Measurements from ENCODE around the gene PRKCA.
"Not testable (repeated sequence)": the region's sequence is repeated elsewhere in the genome, so short reads cannot be mapped to it uniquely, and the experiment has no call there.

PRKCA gene

GRCh38 chr17:66620528-66620927, 318.1 kb downstream of the PRKCA start:
- Mint-ChIP-seq H3K9me3 (no peaks in the 10 kb centered on the region), H3K4me1 (peaks cover 16% of the 10 kb centered on the region), H3K27ac (peak overlapping the region; percentile 8), H3K4me3 (no peak overlapping the region), H3K36me3 (peaks cover 19% of the 10 kb centered on the region)
- no peak for DNase-seq (ENCODE audit: low spot score in 2 of 2)
- no peak for ATAC-seq

DNA sequence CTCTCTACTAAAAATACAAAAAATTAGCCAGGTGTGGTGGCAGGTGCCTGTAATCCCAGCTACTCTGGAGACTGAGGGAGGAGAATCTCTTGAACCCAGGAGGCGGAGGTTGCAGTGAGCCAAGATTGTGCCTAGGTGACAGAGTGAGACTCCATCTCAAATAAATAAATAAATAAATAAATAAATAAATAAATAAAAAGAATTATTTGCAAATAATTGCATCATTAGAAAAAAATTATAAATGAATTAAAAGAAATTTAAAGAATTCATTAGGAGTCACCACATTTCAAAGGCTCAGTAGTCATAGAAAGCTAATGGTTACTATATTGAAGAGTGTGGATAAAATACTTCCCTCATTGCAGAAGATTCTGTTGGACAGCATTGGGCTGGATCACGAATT, 322.2 kb downstream of the PRKCA start:
- H3K4me3 Mint-ChIP-seq; DNase-seq (ENCODE audit: low spot score in 2 of 2); H3K27ac Mint-ChIP-seq; ATAC-seq; H3K9me3 Mint-ChIP-seq: not testable (repeated sequence)
- peaks cover 17% of the 10 kb centered on the region for H3K4me1 Mint-ChIP-seq
- peaks cover 11% of the 10 kb centered on the region for H3K36me3 Mint-ChIP-seq

GRCh38 chr17:66625311-66625767, 322.9 kb downstream of the PRKCA start:
- no peak overlapping the region for H3K27ac Mint-ChIP-seq
- H3K4me1 Mint-ChIP-seq, result peaks cover 14% of the 10 kb centered on the region
- H3K4me3 Mint-ChIP-seq, result no peak overlapping the region
- H3K36me3 Mint-ChIP-seq, result peaks cover 7% of the 10 kb centered on the region
- DNase-seq (ENCODE audit: low spot score in 2 of 2) (no peak), ATAC-seq (peak; percentile 45)
- no peaks in the 10 kb centered on the region for H3K9me3 Mint-ChIP-seq

GRCh38 chr17:66627985-66628384, 325.6 kb downstream of the PRKCA start:
- Mint-ChIP-seq H3K27ac (no peak overlapping the region), H3K9me3 (no peaks in the 10 kb centered on the region), H3K36me3 (peaks cover 5% of the 10 kb centered on the region), H3K4me1 (peaks cover 17% of the 10 kb centered on the region), H3K4me3 (no peak overlapping the region)
- DNase-seq (ENCODE audit: low spot score in 2 of 2) (no peak), ATAC-seq (no peak)

DNA sequence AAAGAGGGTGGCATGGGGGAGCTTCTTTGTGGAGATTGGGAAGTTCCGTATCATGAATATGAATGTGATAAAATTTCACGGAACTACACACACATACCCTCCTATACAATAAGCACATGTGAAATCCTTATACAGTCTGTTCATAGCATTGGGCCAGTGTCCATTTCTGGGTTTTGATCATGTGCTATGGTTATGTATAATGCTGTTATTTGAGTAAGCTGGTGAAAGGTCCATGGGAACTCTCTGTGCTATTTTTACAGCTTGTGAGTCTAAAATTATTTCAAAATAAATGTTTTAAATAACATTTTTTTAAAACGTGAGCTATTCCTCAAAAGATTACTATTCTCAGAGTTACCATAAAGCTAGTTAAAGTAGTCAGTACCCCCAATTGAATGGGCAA, 327.3 kb downstream of the PRKCA start:
- DNase-seq (ENCODE audit: low spot score in 2 of 2), result no peak
- Mint-ChIP-seq H3K9me3 (no peaks in the 10 kb centered on the region), H3K27ac (no peak overlapping the region), H3K36me3 (peaks cover 5% of the 10 kb centered on the region), H3K4me1 (peaks cover 26% of the 10 kb centered on the region), H3K4me3 (no peak overlapping the region)
- no peak for ATAC-seq

GRCh38 chr17:66630379-66630778, 328.0 kb downstream of the PRKCA start:
- DNase-seq (ENCODE audit: low spot score in 2 of 2), result no peak
- no peak for ATAC-seq
- H3K27ac Mint-ChIP-seq, result no peak overlapping the region
- H3K36me3 Mint-ChIP-seq, result peaks cover 5% of the 10 kb centered on the region
- H3K9me3 Mint-ChIP-seq, result no peaks in the 10 kb centered on the region
- peaks cover 31% of the 10 kb centered on the region for H3K4me1 Mint-ChIP-seq
- no peak overlapping the region for H3K4me3 Mint-ChIP-seq

GRCh38 chr17:66630828-66631472, 328.5 kb downstream of the PRKCA start:
- no peaks in the 10 kb centered on the region for H3K9me3 Mint-ChIP-seq
- H3K4me1 Mint-ChIP-seq, result peaks cover 37% of the 10 kb centered on the region
- no peak for DNase-seq (ENCODE audit: low spot score in 2 of 2)
- no peak overlapping the region for H3K4me3 Mint-ChIP-seq
- ATAC-seq, result no peak
- H3K36me3 Mint-ChIP-seq, result peaks cover 5% of the 10 kb centered on the region
- H3K27ac Mint-ChIP-seq, result no peak overlapping the region

GRCh38 chr17:66632731-66633130, 330.3 kb downstream of the PRKCA start:
- peak overlapping the region; percentile 26 for H3K4me3 Mint-ChIP-seq
- H3K27ac Mint-ChIP-seq, result peak overlapping the region; percentile 62
- ATAC-seq, result no peak
- H3K9me3 Mint-ChIP-seq, result no peaks in the 10 kb centered on the region
- DNase-seq (ENCODE audit: low spot score in 2 of 2), result no peak
- peaks cover 36% of the 10 kb centered on the region for H3K4me1 Mint-ChIP-seq
- peaks cover 5% of the 10 kb centered on the region for H3K36me3 Mint-ChIP-seq

DNA sequence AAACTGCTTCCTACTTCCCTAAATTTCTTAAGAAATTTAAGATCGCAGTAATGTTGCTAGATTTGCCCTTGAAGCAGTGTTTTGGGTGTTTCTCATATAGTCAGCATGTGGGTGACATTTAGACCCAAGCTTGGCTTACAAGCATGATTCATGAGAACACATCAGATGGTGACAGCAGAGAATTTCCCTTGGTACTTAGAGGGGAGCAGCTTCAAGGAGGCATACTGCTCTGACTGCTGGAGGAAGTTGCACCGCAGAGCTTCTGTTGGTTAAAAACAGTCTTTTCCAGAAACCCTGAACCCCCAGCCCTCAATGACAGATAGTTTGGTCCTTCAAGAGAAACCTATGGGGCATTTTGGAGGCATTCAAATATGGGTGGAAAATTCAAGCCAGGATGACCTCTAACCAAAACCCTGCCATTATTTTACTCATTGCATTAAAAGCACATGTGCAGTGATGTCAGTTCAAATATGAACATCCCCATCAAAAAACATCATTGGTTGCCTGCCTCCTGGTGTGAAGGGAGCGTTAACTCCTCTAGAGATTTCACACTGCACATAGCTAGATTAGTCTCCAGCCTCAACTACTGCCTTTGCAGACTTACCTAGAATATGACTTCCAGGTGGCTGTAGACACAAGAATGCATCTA, 331.0 kb downstream of the PRKCA start:
- H3K27ac Mint-ChIP-seq, result peak overlapping the region; percentile 62
- peak; percentile 98 for ATAC-seq
- peaks cover 36% of the 10 kb centered on the region for H3K4me1 Mint-ChIP-seq
- peak; percentile 14 to 68 for DNase-seq (ENCODE audit: low spot score in 2 of 2)
- peaks cover 5% of the 10 kb centered on the region for H3K36me3 Mint-ChIP-seq
- no peaks in the 10 kb centered on the region for H3K9me3 Mint-ChIP-seq
- peak overlapping the region; percentile 26 for H3K4me3 Mint-ChIP-seq

- Mint-ChIP-seq H3K4me3 (no peak overlapping the region), H3K9me3 (no peaks in the 10 kb centered on the region)
- ATAC-seq, result no peak
Observed at GRCh38 chr17:66634193-66634592, 331.8 kb downstream of the PRKCA start.

DNA sequence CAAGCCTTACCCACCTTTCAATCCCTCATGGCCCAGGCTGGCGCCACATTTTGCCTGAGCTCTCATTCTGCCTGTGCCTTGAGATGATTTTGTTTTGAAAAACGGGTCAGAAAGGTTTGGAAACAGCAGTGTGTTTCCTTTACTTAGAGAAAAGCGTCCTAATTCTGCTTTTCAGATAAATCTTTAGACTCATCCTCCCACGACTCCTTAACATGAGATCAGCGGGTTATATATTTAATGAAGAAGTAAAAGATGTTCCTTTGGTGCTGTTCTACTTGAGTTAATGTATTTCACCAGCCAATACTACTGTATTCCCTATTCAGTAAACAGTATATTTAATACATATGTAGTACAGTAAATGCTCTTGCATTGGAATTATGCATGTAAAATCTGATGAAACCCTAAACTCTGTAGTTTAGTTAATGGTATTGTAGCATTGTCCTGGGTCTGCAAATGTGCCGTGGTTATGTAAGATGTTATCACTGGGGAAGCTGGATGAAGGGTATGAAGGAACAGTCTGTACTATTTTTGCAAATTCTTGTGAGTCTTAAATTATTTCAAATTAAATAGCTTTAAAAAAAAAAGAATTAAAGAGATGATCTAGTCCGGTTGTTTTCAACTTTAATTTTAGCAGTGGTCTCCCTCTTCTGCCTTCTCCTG, 333.1 kb downstream of the PRKCA start:
- no peak for ATAC-seq
- Mint-ChIP-seq H3K9me3 (no peaks in the 10 kb centered on the region), H3K36me3 (no peaks in the 10 kb centered on the region), H3K27ac (peak overlapping the region; percentile 62), H3K4me1 (peaks cover 36% of the 10 kb centered on the region), H3K4me3 (peak overlapping the region; percentile 30)
- DNase-seq (ENCODE audit: low spot score in 2 of 2), result no peak

More at GRCh38 chr17:66634193-66634592, 331.8 kb downstream of the PRKCA start:
- H3K4me1 Mint-ChIP-seq, result peaks cover 36% of the 10 kb centered on the region
- H3K36me3 Mint-ChIP-seq, result no peaks in the 10 kb centered on the region
- DNase-seq (ENCODE audit: low spot score in 2 of 2), result no peak
- H3K27ac Mint-ChIP-seq, result peak overlapping the region; percentile 62

DNA sequence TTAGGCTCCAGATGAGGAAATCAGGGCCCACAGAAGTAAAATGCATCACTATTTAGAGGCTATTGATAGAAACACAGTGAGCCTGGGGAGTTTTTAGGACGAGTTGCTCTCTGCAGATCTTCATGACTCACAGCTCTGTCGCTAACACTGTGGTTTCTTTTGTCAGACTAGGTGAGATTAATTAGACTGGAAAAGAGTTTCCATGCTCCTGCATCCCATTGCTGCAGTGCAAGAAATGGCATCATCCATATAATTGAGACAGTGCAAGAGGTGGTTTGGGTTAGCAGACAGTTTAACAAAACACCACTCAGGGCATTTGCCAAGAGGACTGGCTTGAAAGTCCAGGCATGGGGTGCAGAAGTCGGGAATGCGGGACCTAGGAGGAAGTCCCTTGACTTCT, 333.7 kb downstream of the PRKCA start:
- H3K4me1 Mint-ChIP-seq, result peaks cover 36% of the 10 kb centered on the region
- peak; percentile 42 for ATAC-seq
- no peaks in the 10 kb centered on the region for H3K9me3 Mint-ChIP-seq
- H3K27ac Mint-ChIP-seq, result peak overlapping the region; percentile 62
- no peaks in the 10 kb centered on the region for H3K36me3 Mint-ChIP-seq
- no peak for DNase-seq (ENCODE audit: low spot score in 2 of 2)
- peak overlapping the region; percentile 30 for H3K4me3 Mint-ChIP-seq

DNA sequence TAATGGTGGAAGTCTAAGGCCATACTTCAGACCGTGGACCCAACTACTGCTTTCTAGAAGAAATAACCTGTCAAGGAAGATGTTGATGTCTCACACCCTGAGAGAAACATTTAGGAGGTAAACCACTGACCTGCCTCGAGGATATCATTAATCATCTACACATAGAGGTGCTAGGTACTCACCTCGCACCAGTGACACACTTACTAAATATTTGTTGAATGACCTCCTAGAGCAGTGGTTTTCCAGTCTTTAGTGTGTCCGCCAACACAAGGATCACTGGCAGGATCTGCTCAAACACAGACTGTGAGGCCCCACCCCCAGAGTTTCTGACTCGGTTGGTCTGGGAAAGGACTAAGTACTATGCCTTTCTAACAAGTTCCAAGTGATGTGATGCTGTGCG, 335.1 kb downstream of the PRKCA start:
- no peaks in the 10 kb centered on the region for H3K9me3 Mint-ChIP-seq
- peak; percentile 23 for ATAC-seq
- peaks cover 36% of the 10 kb centered on the region for H3K4me1 Mint-ChIP-seq
- peaks cover 12% of the 10 kb centered on the region for H3K36me3 Mint-ChIP-seq
- no peak overlapping the region for H3K27ac Mint-ChIP-seq
- H3K4me3 Mint-ChIP-seq, result no peak overlapping the region
- no peak for DNase-seq (ENCODE audit: low spot score in 2 of 2)

GRCh38 chr17:66638707-66639479, 336.5 kb downstream of the PRKCA start:
- Mint-ChIP-seq H3K4me3 (no peak overlapping the region), H3K27ac (no peak overlapping the region), H3K4me1 (peaks cover 25% of the 10 kb centered on the region), H3K36me3 (peaks cover 13% of the 10 kb centered on the region), H3K9me3 (no peaks in the 10 kb centered on the region)
- DNase-seq (ENCODE audit: low spot score in 2 of 2) (no peak), ATAC-seq (no peak)

All from stimulated activated effector memory CD8-positive, alpha-beta T cell treated with anti-CD3 and anti-CD28 coated beads, Interleukin-12 subunit alpha, Interleukin-12 subunit beta, amount 100 ng/mL, for 72 hours (primary cell).